HG03159 (cell line): Measurements from ENCODE around the gene AKAP13.

Experiments
- ATAC-seq: cut with Tn5 transposase; IDR thresholded peaks from one replicate; pipeline ENCODE4 v1.9.1; 2021; ENCODE audit warnings: mild to moderate bottlenecking, moderate library complexity; ENCODE audit not compliant: unreplicated experiment

AKAP13 gene

DNA sequence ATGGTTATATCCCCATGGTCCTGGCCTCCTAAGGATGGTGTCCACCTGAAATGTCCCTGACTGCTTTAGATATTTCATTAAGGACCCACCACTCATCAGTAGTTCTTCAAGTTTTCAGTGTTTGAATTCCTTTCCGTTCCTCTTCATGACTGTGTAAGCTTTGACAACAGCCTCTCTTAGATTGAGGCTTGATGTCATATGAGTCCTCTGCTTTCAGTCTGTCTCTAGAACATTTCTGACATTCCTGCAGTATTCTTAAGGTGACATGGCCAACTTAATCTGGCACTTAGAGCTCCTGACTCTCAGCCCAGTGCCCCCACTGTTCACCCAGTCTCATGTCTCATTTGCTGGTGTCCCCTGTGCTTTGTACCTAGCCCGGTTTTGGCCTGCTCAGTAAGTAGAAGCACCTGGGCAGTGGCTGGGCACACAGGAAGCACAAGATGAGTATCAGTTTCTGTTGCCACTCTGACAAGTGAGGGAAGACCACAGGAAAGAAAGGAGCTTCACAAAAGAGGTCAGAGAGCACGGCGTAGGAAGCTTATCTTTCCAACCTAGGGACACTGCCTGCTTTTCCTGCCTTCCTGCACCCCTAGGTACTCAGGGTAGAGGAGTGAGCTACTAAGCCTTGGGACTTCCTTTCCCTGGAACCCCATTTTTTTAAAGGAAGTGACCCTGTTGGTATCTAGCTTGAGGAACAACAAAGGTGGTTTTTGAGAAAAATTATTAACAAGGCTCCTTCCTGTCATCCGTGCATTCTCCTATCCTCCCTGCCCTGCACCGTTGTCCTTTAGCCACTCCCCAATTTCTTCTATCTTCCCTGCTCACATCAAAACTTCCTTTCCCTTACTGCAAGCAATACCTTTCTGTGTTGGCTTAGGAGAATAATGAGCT lies 311.2 kb downstream of the AKAP13 start:
- ATAC-seq = peak; percentile 44

GRCh38 chr15:85692321-85692720 lies 311.9 kb downstream of the AKAP13 start:
- ATAC-seq = no peak

GRCh38 chr15:85692873-85693272 lies 312.5 kb downstream of the AKAP13 start:
- peak; percentile 41 for ATAC-seq

DNA sequence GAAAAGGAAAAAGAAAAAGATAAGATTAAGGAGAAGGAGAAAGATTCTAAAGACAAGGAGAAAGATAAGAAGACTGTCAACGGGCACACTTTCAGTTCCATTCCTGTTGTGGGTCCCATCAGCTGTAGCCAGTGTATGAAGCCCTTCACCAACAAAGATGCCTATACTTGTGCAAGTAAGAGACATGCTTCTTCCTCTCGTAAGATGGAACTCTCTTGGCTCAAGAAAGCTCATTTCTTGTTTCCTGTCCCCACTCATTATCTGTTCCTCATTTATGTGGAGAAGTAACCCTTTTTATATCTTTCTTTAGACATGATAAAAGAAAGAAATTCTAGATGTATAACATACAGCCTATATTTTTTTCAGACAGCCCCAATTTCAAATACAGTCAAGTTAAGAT lies 312.9 kb downstream of the AKAP13 start:
- no peak for ATAC-seq

DNA sequence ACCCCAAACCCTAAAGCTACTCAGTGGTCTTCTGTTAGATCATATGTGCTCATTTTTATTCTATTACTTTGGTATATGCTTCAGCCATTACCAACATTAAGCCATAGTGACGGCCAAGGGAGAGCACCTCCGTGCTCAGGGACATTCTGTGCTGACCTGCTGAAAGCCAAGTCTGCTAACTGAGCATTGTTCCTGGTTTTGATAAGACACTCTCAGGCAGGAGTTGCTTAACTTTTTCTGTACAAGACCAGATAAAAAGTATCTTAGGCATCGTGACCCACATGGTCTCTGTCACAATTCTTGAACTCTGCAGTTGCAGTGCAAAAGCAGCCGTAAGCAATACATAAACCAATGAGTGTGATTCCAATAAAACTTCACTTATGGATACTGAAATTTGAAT lies 313.7 kb downstream of the AKAP13 start:
- no peak for ATAC-seq

GRCh38 chr15:85700767-85701166 lies 320.4 kb downstream of the AKAP13 start:
- ATAC-seq = no peak

DNA sequence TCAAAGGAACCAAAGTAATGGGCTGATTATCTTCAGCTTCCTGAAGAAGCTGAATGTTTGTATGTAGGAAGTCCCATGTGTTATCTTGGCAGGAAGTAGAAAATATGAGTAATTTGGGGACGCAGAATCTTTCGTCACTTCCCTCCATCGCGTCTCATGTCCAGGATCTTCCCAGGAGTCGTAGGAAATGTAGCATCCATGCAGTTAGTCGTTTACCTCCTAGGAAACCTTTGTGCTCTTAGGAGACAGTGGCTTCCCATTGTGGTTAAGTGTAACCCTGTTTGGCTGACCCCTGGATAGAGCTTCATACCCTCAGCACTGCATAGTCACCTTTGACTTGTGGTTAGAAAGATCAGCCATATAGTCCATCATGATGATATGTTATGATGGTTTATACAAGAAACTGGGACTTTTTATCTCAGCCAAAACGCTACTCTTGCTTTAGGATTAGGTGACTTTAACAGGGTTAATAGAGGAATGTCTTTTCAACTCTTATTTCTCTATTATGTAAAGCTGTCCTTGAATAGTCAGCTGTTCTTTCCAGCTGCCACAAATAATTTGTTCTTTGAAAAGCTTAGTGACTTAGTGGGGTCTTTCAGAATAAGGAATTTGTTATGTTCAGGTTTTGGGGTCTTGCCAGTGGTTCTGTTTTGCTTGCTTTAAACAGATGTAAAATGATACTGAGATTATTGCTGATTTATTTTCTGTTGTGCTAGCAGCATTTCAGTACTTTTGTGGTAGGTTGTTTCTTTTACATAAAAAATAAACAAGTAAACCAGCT lies 322.1 kb downstream of the AKAP13 start:
- ATAC-seq = no peak

GRCh38 chr15:85704066-85704465 lies 323.7 kb downstream of the AKAP13 start:
- ATAC-seq = no peak

GRCh38 chr15:85704720-85705429 lies 324.5 kb downstream of the AKAP13 start:
- no peak for ATAC-seq

DNA sequence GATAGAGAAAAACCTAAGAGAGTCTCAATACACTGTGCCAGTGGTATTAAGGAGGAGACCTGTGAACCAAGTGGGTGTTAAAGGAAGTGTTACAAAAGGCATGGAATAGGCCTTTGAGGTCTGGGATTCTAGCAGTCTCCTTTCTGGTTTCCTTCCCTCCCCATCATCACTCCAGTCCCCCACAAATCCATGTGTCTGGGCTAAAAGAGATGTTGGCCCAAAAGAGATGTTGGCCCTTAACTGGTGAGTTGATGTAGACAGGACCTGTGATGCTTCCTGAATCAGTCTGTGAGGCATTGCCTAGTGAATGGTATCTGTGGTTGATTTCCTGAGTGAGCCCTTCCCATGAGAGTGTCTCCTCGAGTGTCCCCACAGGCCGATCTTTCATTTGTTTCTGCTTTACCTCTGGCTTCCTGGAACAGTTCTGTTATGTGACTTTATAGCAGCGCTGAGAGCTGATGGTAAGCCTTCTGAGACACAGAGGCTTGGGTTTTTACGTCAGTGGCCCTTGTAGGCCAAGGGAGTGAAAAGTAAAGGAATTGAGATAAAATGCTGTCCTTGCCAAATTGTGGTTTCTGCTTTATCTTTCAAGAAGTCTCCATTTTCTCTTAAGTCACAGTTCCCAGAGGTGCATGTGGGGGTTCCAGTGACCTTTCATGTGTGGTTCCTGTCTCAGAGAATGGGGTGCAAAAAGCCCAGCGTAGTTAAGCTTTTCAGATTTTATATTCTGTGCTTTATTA lies 326.5 kb downstream of the AKAP13 start:
- ATAC-seq = no peak

- ATAC-seq = no peak
Measured at GRCh38 chr15:85707519-85708338, 327.3 kb downstream of the AKAP13 start.

- no peak for ATAC-seq
Measured at GRCh38 chr15:85708402-85708941, 328.1 kb downstream of the AKAP13 start.

DNA sequence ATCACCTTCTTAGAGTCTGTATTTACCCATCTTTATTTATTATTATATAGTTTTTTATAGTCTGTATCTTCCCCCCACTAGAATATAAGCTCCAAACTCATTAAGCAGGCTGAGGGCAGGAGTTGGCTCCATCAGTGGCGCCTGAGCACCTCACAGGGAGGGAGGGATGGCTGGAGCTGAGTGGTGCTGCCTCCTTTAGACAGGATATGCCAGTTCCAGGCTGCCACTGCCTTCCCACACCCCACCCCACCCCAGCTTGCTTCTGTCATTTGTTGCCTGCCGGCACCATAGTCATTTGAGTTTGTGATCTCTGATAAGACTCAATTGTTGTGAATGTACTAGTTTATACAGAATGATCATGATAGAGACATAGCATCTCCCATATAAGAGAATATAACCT lies 328.8 kb downstream of the AKAP13 start:
- ATAC-seq = no peak

DNA sequence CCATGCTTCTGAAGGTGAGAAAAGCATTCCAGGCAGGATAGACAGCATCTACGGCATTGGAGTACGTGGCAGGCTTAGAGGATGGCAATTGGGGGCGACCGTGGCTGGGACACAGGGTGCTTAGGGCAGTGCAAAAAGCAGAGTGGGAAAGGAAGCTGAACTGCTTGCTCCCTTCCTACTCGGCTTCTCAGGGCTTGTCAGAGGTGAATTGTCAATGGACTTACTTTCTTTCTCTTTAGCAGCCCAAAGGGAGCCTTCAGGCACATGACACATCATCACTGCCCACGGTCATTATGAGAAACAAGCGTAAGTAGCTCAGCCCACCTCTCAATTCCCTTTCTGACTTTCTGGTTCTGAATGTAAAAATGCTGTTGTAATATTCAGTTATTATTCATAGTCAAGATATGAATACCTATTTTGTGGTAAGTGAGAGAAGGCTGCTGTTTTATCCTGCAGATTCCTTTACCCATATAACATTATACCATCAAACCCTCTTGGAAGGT lies 330.0 kb downstream of the AKAP13 start:
- peak; percentile 48 for ATAC-seq

DNA sequence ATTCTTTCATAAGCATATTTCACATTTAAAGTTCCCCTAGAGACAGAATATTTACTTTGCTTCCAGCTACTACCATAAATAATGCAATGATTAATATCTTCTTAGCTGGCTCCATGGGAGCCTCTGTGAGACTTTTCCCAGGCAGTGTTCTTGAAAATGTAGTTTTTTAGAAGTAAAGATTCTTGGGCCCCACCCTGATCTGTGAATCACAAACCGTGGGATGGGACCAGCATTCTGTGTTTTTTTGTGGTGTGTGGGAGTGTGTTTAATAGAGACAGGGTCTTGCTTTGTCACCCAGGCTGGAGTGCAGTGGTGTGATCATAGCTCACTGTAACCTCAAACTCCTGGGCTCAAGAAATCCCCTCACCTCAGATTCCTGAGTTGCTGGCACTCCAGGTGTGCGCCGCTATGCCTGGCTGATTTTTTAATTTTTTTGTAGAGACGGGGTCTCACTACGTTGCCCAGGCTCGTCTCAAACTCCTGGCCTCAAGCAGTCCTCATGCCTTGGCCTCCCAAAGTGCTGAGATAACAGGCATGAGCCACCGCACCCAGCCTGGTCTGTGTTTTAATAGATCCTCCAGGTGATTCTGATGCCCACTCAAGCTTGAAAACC lies 331.3 kb downstream of the AKAP13 start:
- no peak for ATAC-seq

- ATAC-seq = no peak
Measured at GRCh38 chr15:85716261-85716660, 335.9 kb downstream of the AKAP13 start.

- no peak for ATAC-seq
Measured at GRCh38 chr15:85717212-85717611, 336.8 kb downstream of the AKAP13 start.

GRCh38 chr15:85718271-85718971 lies 338.0 kb downstream of the AKAP13 start:
- ATAC-seq = peak; percentile 60
